CD14-positive monocyte (primary cell): ENCODE data around the gene ZNF263. TPM values are rescaled to one million over a fixed set of nuclear protein-coding genes. Genes with fewer than 3 reads are reported as not detected.

Source experiments
- DNase-seq, 3 donors: peaks; one replicate each; pipeline ENCODE4 v3.0.0-alpha.2; 2011 to 2022
- H2AFZ ChIP-seq: 2 replicates; pipeline ENCODE4 v1.6.0; 2012; ENCODE audit warnings: mild to moderate bottlenecking, low read depth, low read length, inconsistent platforms; ENCODE audit not compliant: insufficient read depth, poor library complexity, severe bottlenecking
- H3K27ac ChIP-seq, 2 donors: 1 replicate in 1 of 2; 2 replicates in 1 of 2; pipeline ENCODE4 v1.5.1; 2012 to 2013; ENCODE audit warnings: low read length in 2 of 2, control low read depth in 1 of 2, inconsistent platforms in 1 of 2, low read depth in 1 of 2, mild to moderate bottlenecking in 1 of 2
- H3K27me3 ChIP-seq, 2 donors: one replicate each; pipeline versions ENCODE4 v1.6.0 to v1.6.1; 2011 to 2013; ENCODE audit warnings: low read length in 2 of 2; ENCODE audit not compliant: control insufficient read depth in 2 of 2, insufficient read depth in 2 of 2
- H3K36me3 ChIP-seq, 2 donors: replicated peaks in 1 of 2; 1 replicate in 1 of 2; 2 replicates in 1 of 2; pipeline versions ENCODE4 v1.5.1 to v1.6.1; 2012 to 2013; ENCODE audit warnings: low read length in 2 of 2, control low read depth in 1 of 2, inconsistent platforms in 1 of 2, mild to moderate bottlenecking in 1 of 2; ENCODE audit not compliant: insufficient read depth in 2 of 2, control insufficient read depth in 1 of 2
- H3K4me1 ChIP-seq, 2 donors: 1 replicate in 1 of 2; 2 replicates in 1 of 2; pipeline versions ENCODE4 v1.5.1 to v1.6.1; 2012 to 2013; ENCODE audit warnings: low read length in 2 of 2, control low read depth in 1 of 2, inconsistent platforms in 1 of 2, mild to moderate bottlenecking in 1 of 2, moderate library complexity in 1 of 2; ENCODE audit not compliant: insufficient read depth in 2 of 2, control insufficient read depth in 1 of 2
- H3K4me2 ChIP-seq: replicated peaks from 2 replicates; pipeline ENCODE3; 2012; ENCODE audit warnings: low read length, moderate library complexity, mild to moderate bottlenecking; ENCODE audit not compliant: poor library complexity, severe bottlenecking; ENCODE audit errors: extremely low read depth
- H3K4me3 ChIP-seq, 3 experiments: fragments of 200-600 bp in 1 of 3; sonication (generic) in 1 of 3; replicated peaks in 1 of 3; 1 replicate in 2 of 3; 2 replicates in 1 of 3; pipeline ENCODE4 v1.5.1; 2011 to 2013; ENCODE audit warnings: low read length in 3 of 3, mild to moderate bottlenecking in 3 of 3, control low read depth in 2 of 3, low read depth in 2 of 3, inconsistent platforms in 1 of 3, moderate library complexity in 1 of 3
- H3K79me2 ChIP-seq: 2 replicates; pipeline ENCODE4 v1.6.0; 2012; ENCODE audit warnings: mild to moderate bottlenecking, control low read depth, inconsistent platforms, low read length, moderate library complexity; ENCODE audit not compliant: insufficient read depth
- H3K9ac ChIP-seq: 2 replicates; pipeline ENCODE4 v1.6.0; 2017; ENCODE audit warnings: low read length, mild to moderate bottlenecking; ENCODE audit not compliant: insufficient read depth, poor library complexity, severe bottlenecking
- H3K9me3 ChIP-seq, 2 donors: replicated peaks in 1 of 2; 1 replicate in 1 of 2; 2 replicates in 1 of 2; pipeline versions ENCODE4 v1.5.1 to v1.6.1; 2012 to 2013; ENCODE audit warnings: low read length in 2 of 2, control low read depth in 1 of 2; ENCODE audit not compliant: control insufficient read depth in 1 of 2, insufficient read depth in 1 of 2
- H4K20me1 ChIP-seq: 2 replicates; pipeline ENCODE4 v1.6.0; 2012; ENCODE audit warnings: mild to moderate bottlenecking, low read length, control low read depth, moderate library complexity; ENCODE audit not compliant: insufficient read depth
- H3K27ac Mint-ChIP-seq, 7 donors: one replicate each; pipeline ENCODE4 v1.8.0; 2020; ENCODE audit warnings: mild to moderate bottlenecking in 7 of 7, mixed read lengths in 7 of 7, moderate library complexity in 6 of 7, inconsistent platforms in 2 of 7
- H3K27me3 Mint-ChIP-seq, 3 donors: one replicate each; pipeline ENCODE4 v1.8.0; 2021 to 2022; ENCODE audit warnings: low read depth in 3 of 3, mild to moderate bottlenecking in 3 of 3, mixed read lengths in 3 of 3, moderate library complexity in 3 of 3, inconsistent platforms in 1 of 3
- H3K36me3 Mint-ChIP-seq, 2 donors: one replicate each; pipeline ENCODE4 v1.8.0; 2020; ENCODE audit warnings: mixed read lengths in 2 of 2, inconsistent platforms in 1 of 2, mild to moderate bottlenecking in 1 of 2
- H3K4me1 Mint-ChIP-seq: one replicate; pipeline ENCODE4 v1.8.0; 2020; ENCODE audit warnings: mild to moderate bottlenecking, mixed read lengths
- H3K4me3 Mint-ChIP-seq, 2 donors: one replicate each; pipeline ENCODE4 v1.8.0; 2020; ENCODE audit warnings: mild to moderate bottlenecking in 2 of 2, mixed read lengths in 2 of 2, moderate library complexity in 1 of 2
- H3K9me3 Mint-ChIP-seq, 7 donors: one replicate each; pipeline ENCODE4 v1.8.0; 2020 to 2022; ENCODE audit warnings: mixed read lengths in 7 of 7, mild to moderate bottlenecking in 6 of 7, moderate library complexity in 6 of 7, inconsistent platforms in 2 of 7
- CTCF ChIP-seq: fragments of 200-600 bp; IDR thresholded peaks from one replicate; pipeline ENCODE4 v1.8.0; 2022; ENCODE audit warnings: antibody characterized with exemption, mild to moderate bottlenecking
- WGBS: methylation state at CpG from one replicate; pipeline ENCODE4 v1.1.5; 2013; ENCODE audit warnings: missing lambda C conversion rate; ENCODE audit not compliant: insufficient coverage; 5-methylcytosine and 5-hydroxymethylcytosine counted together
- intact Hi-C, 2 donors: fragments of 100-400 bp; cut with micrococcal nuclease; formaldehyde crosslinking; loops; one replicate each; pipeline versions ENCODE4 v1.15.0 to v1.15.1; 2023
- polyA plus RNA-seq, 3 donors: library from polyadenylated mRNA; depleted of rRNA in 1 of 3; unstranded in 2 of 3; stranded (reverse) in 1 of 3; fragments of 300-500 nt in 2 of 3; fragments of >200 nt in 1 of 3; fragmentation: Illumina TruSeq in 2 of 3; gene quantifications; 1 replicate in 2 of 3; 2 replicates in 1 of 3; pipeline ENCODE4 v1.2.3, GENCODE V29; 2012 to 2021

ZNF263 gene
- polyA plus RNA-seq, 3 donors: 11.5 to 21.5 (median 13.1) TPM

- H3K36me3 ChIP-seq: peaks cover 40 to 50% of the 10 kb centered on the region in 2 donors
- H3K27me3 ChIP-seq: no peaks in the 10 kb centered on the region
- H3K27ac ChIP-seq: no peak overlapping the region
- no peak overlapping the region for H2AFZ ChIP-seq
- Mint-ChIP-seq H3K27ac (peak overlapping the region in 1 of 7 donors; percentile 50), H3K4me3 (peak overlapping the region in 1 of 2 donors; percentile 50), H3K27me3 (peaks cover 0 to 3% (median 0%) of the 10 kb centered on the region in 3 donors), H3K4me1 (peaks cover 28% of the 10 kb centered on the region), H3K9me3 (peaks cover 39 to 59% (median 51%) of the 10 kb centered on the region in 7 donors), H3K36me3 (peaks cover 51 to 55% of the 10 kb centered on the region in 2 donors)
- H4K20me1 ChIP-seq: peaks cover 6% of the 10 kb centered on the region
- no peak for DNase-seq
- TF ChIP-seq CTCF: no peak
- H3K9me3 ChIP-seq: peaks cover 47 to 54% of the 10 kb centered on the region in 2 donors
- intact Hi-C loops: no loop called here
- peaks cover 37 to 43% of the 10 kb centered on the region in 2 donors for H3K4me1 ChIP-seq
- H3K79me2 ChIP-seq: peaks cover 60% of the 10 kb centered on the region
- no peak overlapping the region for H3K9ac ChIP-seq
- 100% methylated on average over 4 of the region's 6 CpGs for WGBS
- peak overlapping the region; percentile 90 for H3K4me2 ChIP-seq
- H3K4me3 ChIP-seq: peak overlapping the region in 1 of 3 experiments; percentile 90
Observed at GRCh38 chr16:3285131-3285530, 1.8 kb downstream of the ZNF263 start.

- peaks cover 0 to 4% (median 3%) of the 10 kb centered on the region in 3 donors for H3K27me3 Mint-ChIP-seq
- WGBS: 100% methylated on average over 5 of the region's 16 CpGs
- no peak overlapping the region for H3K4me2 ChIP-seq
- H3K4me1 ChIP-seq: peaks cover 2 to 4% of the 10 kb centered on the region in 2 donors
- no peak overlapping the region for H2AFZ ChIP-seq
- peaks cover 43% of the 10 kb centered on the region for H3K79me2 ChIP-seq
- H3K4me1 Mint-ChIP-seq: peaks cover 2% of the 10 kb centered on the region
- peaks cover 91 to 97% of the 10 kb centered on the region in 2 donors for H3K9me3 ChIP-seq
- H3K4me3 Mint-ChIP-seq: no peak overlapping the region
- peaks cover 75 to 99% (median 96%) of the 10 kb centered on the region in 7 donors for H3K9me3 Mint-ChIP-seq
- H3K27ac ChIP-seq: no peak overlapping the region
- no peak for TF ChIP-seq CTCF
- no peak overlapping the region for H3K9ac ChIP-seq
- intact Hi-C loops: no loop called here
- peak overlapping the region in 1 of 3 experiments; percentile 42 for H3K4me3 ChIP-seq
- no peaks in the 10 kb centered on the region for H3K27me3 ChIP-seq
- no peak for DNase-seq
- no peak overlapping the region for H3K27ac Mint-ChIP-seq
- H3K36me3 Mint-ChIP-seq: peaks cover 76 to 82% of the 10 kb centered on the region in 2 donors
- H4K20me1 ChIP-seq: peaks cover under 1% of the 10 kb centered on the region
- H3K36me3 ChIP-seq: peaks cover 51 to 84% of the 10 kb centered on the region in 2 donors
Observed at GRCh38 chr16:3289998-3290673, 6.8 kb downstream of the ZNF263 start.
